ENCODE results near the gene TRIM17.

TRIM17 gene

GRCh38 chr1:228362141-228362883 is 54.3 kb downstream of the TRIM17 start:
- H2BK120ac ChIP-seq (ENCODE audit: low read depth, low read length), result no peak overlapping the region
- H3K36me3 ChIP-seq (ENCODE audit: control insufficient read depth in 1 of 2, insufficient read depth in 2 of 2, low read depth in 1 of 2, low read length in 2 of 2), result no peaks in the 10 kb centered on the region
- no peak overlapping the region for H2BK12ac ChIP-seq (ENCODE audit: low read length in 2 of 2)
- no peak overlapping the region for H3K14ac ChIP-seq (ENCODE audit: low read length in 2 of 2)
- no peak overlapping the region for H3K27ac ChIP-seq (ENCODE audit: low read length, poor library complexity, severe bottlenecking)
- no peaks in the 10 kb centered on the region for H3K9me3 ChIP-seq (ENCODE audit: control insufficient read depth, low read length)
- no peak overlapping the region for H3K18ac ChIP-seq (ENCODE audit: low read depth in 1 of 2, low read length in 2 of 2)
- H3K23ac ChIP-seq (ENCODE audit: low read length in 2 of 2), result no peak overlapping the region
- H3K79me1 ChIP-seq (replicated peaks; ENCODE audit: low read length, poor library complexity, severe bottlenecking), result no peaks in the 10 kb centered on the region
- no peak overlapping the region for H3K4ac ChIP-seq (ENCODE audit: low read depth in 1 of 2, low read length in 2 of 2)
- peaks cover 10 to 23% of the 10 kb centered on the region in 2 experiments for H3K27me3 ChIP-seq (ENCODE audit: control insufficient read depth in 1 of 2, insufficient read depth in 1 of 2, low read length in 2 of 2)
- WGBS, result 87% methylated on average over 17 of the region's 18 CpGs
- H3K4me3 ChIP-seq (ENCODE audit: insufficient read depth in 1 of 2, low read depth in 1 of 2, low read length in 2 of 2), result no peak overlapping the region
- H3K4me2 ChIP-seq (ENCODE audit: low read length, poor library complexity, severe bottlenecking), result no peak overlapping the region
- H2BK5ac ChIP-seq (ENCODE audit: low read depth, low read length, poor library complexity, severe bottlenecking), result no peak overlapping the region
- no peak for DNase-seq
- H2AK5ac ChIP-seq (ENCODE audit: low read length, severe bottlenecking), result no peak overlapping the region
- H2AFZ ChIP-seq (ENCODE audit: low read depth, low read length), result no peak overlapping the region
- H4K91ac ChIP-seq (ENCODE audit: low read length), result no peak overlapping the region
- H3K9ac ChIP-seq (ENCODE audit: low read length), result no peak overlapping the region
- no peak overlapping the region for H2BK15ac ChIP-seq (ENCODE audit: low read depth, poor library complexity, severe bottlenecking)
- H3K4me1 ChIP-seq (ENCODE audit: control insufficient read depth, insufficient read depth, low read depth, low read length), result no peaks in the 10 kb centered on the region
- H4K8ac ChIP-seq (ENCODE audit: low read length), result no peak overlapping the region

GRCh38 chr1:228361314-228362140 is 55.1 kb downstream of the TRIM17 start:
- no peak overlapping the region for H4K91ac ChIP-seq (ENCODE audit: low read length)
- no peaks in the 10 kb centered on the region for H3K36me3 ChIP-seq (ENCODE audit: control insufficient read depth in 1 of 2, insufficient read depth in 2 of 2, low read depth in 1 of 2, low read length in 2 of 2)
- no peak overlapping the region for H3K27ac ChIP-seq (ENCODE audit: low read length, poor library complexity, severe bottlenecking)
- H3K14ac ChIP-seq (ENCODE audit: low read length in 2 of 2), result no peak overlapping the region
- no peak overlapping the region for H3K23ac ChIP-seq (ENCODE audit: low read length in 2 of 2)
- H4K8ac ChIP-seq (ENCODE audit: low read length), result no peak overlapping the region
- H2BK15ac ChIP-seq (ENCODE audit: low read depth, poor library complexity, severe bottlenecking), result no peak overlapping the region
- no peaks in the 10 kb centered on the region for H3K4me1 ChIP-seq (ENCODE audit: control insufficient read depth, insufficient read depth, low read depth, low read length)
- H3K27me3 ChIP-seq (ENCODE audit: control insufficient read depth in 1 of 2, insufficient read depth in 1 of 2, low read length in 2 of 2), result peaks cover 10 to 19% of the 10 kb centered on the region in 2 experiments
- H3K18ac ChIP-seq (ENCODE audit: low read depth in 1 of 2, low read length in 2 of 2), result no peak overlapping the region
- no peak overlapping the region for H2BK12ac ChIP-seq (ENCODE audit: low read length in 2 of 2)
- no peak overlapping the region for H3K4me3 ChIP-seq (ENCODE audit: insufficient read depth in 1 of 2, low read depth in 1 of 2, low read length in 2 of 2)
- no peak overlapping the region for H3K4ac ChIP-seq (ENCODE audit: low read depth in 1 of 2, low read length in 2 of 2)
- 87% methylated on average over 24 of the region's 26 CpGs for WGBS
- H3K79me1 ChIP-seq (replicated peaks; ENCODE audit: low read length, poor library complexity, severe bottlenecking), result no peaks in the 10 kb centered on the region
- no peak overlapping the region for H2AFZ ChIP-seq (ENCODE audit: low read depth, low read length)
- no peak overlapping the region for H2BK120ac ChIP-seq (ENCODE audit: low read depth, low read length)
- no peak overlapping the region for H2BK5ac ChIP-seq (ENCODE audit: low read depth, low read length, poor library complexity, severe bottlenecking)
- H3K4me2 ChIP-seq (ENCODE audit: low read length, poor library complexity, severe bottlenecking), result no peak overlapping the region
- no peak overlapping the region for H3K9ac ChIP-seq (ENCODE audit: low read length)
- DNase-seq, result no peak
- no peaks in the 10 kb centered on the region for H3K9me3 ChIP-seq (ENCODE audit: control insufficient read depth, low read length)
- no peak overlapping the region for H2AK5ac ChIP-seq (ENCODE audit: low read length, severe bottlenecking)

- no peak overlapping the region for H2BK12ac ChIP-seq (ENCODE audit: low read length in 2 of 2)
- no peak for DNase-seq
- no peak overlapping the region for H2BK15ac ChIP-seq (ENCODE audit: low read depth, poor library complexity, severe bottlenecking)
- H3K23ac ChIP-seq (ENCODE audit: low read length in 2 of 2), result no peak overlapping the region
- H3K27me3 ChIP-seq (ENCODE audit: control insufficient read depth in 1 of 2, insufficient read depth in 1 of 2, low read length in 2 of 2), result peaks cover 10 to 16% of the 10 kb centered on the region in 2 experiments
- H3K79me1 ChIP-seq (replicated peaks; ENCODE audit: low read length, poor library complexity, severe bottlenecking), result no peaks in the 10 kb centered on the region
- no peak overlapping the region for H2BK120ac ChIP-seq (ENCODE audit: low read depth, low read length)
- H3K4me2 ChIP-seq (ENCODE audit: low read length, poor library complexity, severe bottlenecking), result no peak overlapping the region
- H4K8ac ChIP-seq (ENCODE audit: low read length), result no peak overlapping the region
- H4K91ac ChIP-seq (ENCODE audit: low read length), result no peak overlapping the region
- no peak overlapping the region for H3K9ac ChIP-seq (ENCODE audit: low read length)
- H2BK5ac ChIP-seq (ENCODE audit: low read depth, low read length, poor library complexity, severe bottlenecking), result no peak overlapping the region
- H3K14ac ChIP-seq (ENCODE audit: low read length in 2 of 2), result no peak overlapping the region
- no peak overlapping the region for H3K4ac ChIP-seq (ENCODE audit: low read depth in 1 of 2, low read length in 2 of 2)
- no peak overlapping the region for H3K18ac ChIP-seq (ENCODE audit: low read depth in 1 of 2, low read length in 2 of 2)
- no peak overlapping the region for H2AK5ac ChIP-seq (ENCODE audit: low read length, severe bottlenecking)
- no peak overlapping the region for H3K4me3 ChIP-seq (ENCODE audit: insufficient read depth in 1 of 2, low read depth in 1 of 2, low read length in 2 of 2)
- H3K9me3 ChIP-seq (ENCODE audit: control insufficient read depth, low read length), result no peaks in the 10 kb centered on the region
- no peaks in the 10 kb centered on the region for H3K36me3 ChIP-seq (ENCODE audit: control insufficient read depth in 1 of 2, insufficient read depth in 2 of 2, low read depth in 1 of 2, low read length in 2 of 2)
- WGBS, result 91% methylated on average over 17 of the region's 19 CpGs
- no peak overlapping the region for H2AFZ ChIP-seq (ENCODE audit: low read depth, low read length)
- H3K4me1 ChIP-seq (ENCODE audit: control insufficient read depth, insufficient read depth, low read depth, low read length), result no peaks in the 10 kb centered on the region
- no peak overlapping the region for H3K27ac ChIP-seq (ENCODE audit: low read length, poor library complexity, severe bottlenecking)
These were observed 55.9 kb downstream of the TRIM17 start for GRCh38 chr1:228360533-228361313.

All from mesenchymal stem cell (in vitro differentiated cells and primary cell).